Esophagus muscularis mucosa (tissue), 4 donors: ENCODE data around the gene PLA2G6. TPM values are rescaled to one million over a fixed set of nuclear protein-coding genes. Genes with fewer than 3 reads are reported as not detected.

Source experiments
- DNase-seq: peaks from one replicate; pipeline ENCODE4 v3.0.0-alpha.2; 2017; ENCODE audit errors: extremely low spot score
- H3K27ac ChIP-seq, 4 donors: fragments of 200-600 bp; sonication (generic); replicated peaks in 1 of 4; 1 replicate in 3 of 4; 2 replicates in 1 of 4; pipeline ENCODE4 v1.5.1; 2016 to 2019; ENCODE audit warnings: mild to moderate bottlenecking in 1 of 4
- H3K27me3 ChIP-seq, 4 donors: fragments of 200-600 bp; sonication (generic); one replicate each; pipeline versions ENCODE4 v1.5.1 to v1.6.0; 2016 to 2019
- H3K36me3 ChIP-seq, 4 donors: fragments of 200-600 bp; sonication (generic); one replicate each; pipeline ENCODE4 v1.5.1; 2016 to 2019
- H3K4me1 ChIP-seq, 4 donors: fragments of 200-600 bp; sonication (generic); one replicate each; pipeline ENCODE4 v1.5.1; 2016 to 2019
- H3K4me3 ChIP-seq, 4 donors: fragments of 200-600 bp; sonication (generic); 1 replicate in 2 of 4; 2 replicates in 2 of 4; pipeline ENCODE4 v1.5.1; 2016 to 2019; ENCODE audit warnings: mild to moderate bottlenecking in 4 of 4, moderate library complexity in 1 of 4
- H3K9me3 ChIP-seq, 4 donors: fragments of 200-600 bp; sonication (generic); 1 replicate in 3 of 4; 2 replicates in 1 of 4; pipeline ENCODE4 v1.5.1; 2016 to 2019
- EP300 ChIP-seq: sonication (generic); formaldehyde crosslinking; IDR thresholded peaks from one replicate; pipeline ENCODE4 v1.6.1; 2017; ENCODE audit warnings: antibody characterized with exemption
- POLR2A ChIP-seq: fragments of 450-650 bp; IDR thresholded peaks from one replicate; pipeline ENCODE4 v1.6.1; 2017; ENCODE audit warnings: antibody characterized with exemption, moderate library complexity, mild to moderate bottlenecking, low read depth
- POLR2AphosphoS5 ChIP-seq, 2 donors: sonication (generic); formaldehyde crosslinking; IDR thresholded peaks; one replicate each; pipeline ENCODE4 v1.6.1; 2017; ENCODE audit warnings: antibody characterized with exemption in 2 of 2
- whole genome bisulfite sequencing: methylation state at CpG from one replicate; pipeline ENCODE4 v1.1.5; 2018; 5-methylcytosine and 5-hydroxymethylcytosine counted together
- intact Hi-C: fragments of 100-400 bp; cut with DNase I; formaldehyde crosslinking; loops from one replicate; pipeline ENCODE4 v1.15.1; 2023
- total RNA-seq, 4 donors: library from RNA; depleted of rRNA; stranded (reverse); fragments of >200 nt; gene quantifications; one replicate each; pipeline versions ENCODE4 v1.1.0 to v1.2.1, GENCODE V29; 2016
- TF ChIP-seq, protein P1 (sequence below), 3 experiments: fragments of 200-600 bp in 2 of 3; fragments of 450-650 bp in 1 of 3; sonication (generic) in 2 of 3; IDR thresholded peaks; one replicate each; pipeline ENCODE4 v1.5.1; 2017 to 2019; ENCODE audit warnings: antibody characterized with exemption in 3 of 3, mild to moderate bottlenecking in 2 of 3, moderate library complexity in 1 of 3

The PLA2G6 gene
- total RNA-seq, 4 donors from 2014 or later: 13.9 to 18.3 (median 15.6) TPM

DNA sequence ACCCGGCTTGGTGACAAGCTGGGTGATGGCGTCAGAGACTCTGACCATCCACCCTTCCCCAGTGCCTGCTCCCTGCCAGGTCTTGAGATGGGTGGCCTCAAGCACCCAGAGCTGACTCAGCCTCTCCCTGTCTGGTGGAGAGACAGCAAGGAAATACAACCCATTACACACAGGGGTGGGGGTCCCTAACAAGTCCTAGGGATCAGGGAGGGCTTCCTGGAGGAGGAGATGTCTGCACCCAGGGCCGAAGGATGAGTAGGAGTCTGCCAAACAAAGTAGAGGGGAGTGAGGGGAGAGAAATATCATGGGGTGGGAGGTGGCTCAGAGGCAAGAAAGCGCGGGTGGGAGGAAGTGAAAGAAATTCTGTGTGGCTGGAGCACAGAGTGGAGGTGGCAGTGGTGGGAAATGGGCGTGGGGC is 26.9 kb upstream of the PLA2G6 start:
- peaks cover 17 to 39% (median 32%) of the 10 kb centered on the region in 4 donors for H3K4me1 ChIP-seq
- H3K4me3 ChIP-seq: no peak overlapping the region
- H3K9me3 ChIP-seq: no peaks in the 10 kb centered on the region
- no peaks in the 10 kb centered on the region for H3K27me3 ChIP-seq
- WGBS: 79% methylated on average over 5 of the region's 6 CpGs
- no peak for DNase-seq
- intact Hi-C loops: no loop called here
- no peak for TF ChIP-seq POLR2A
- TF ChIP-seq, protein P1, sequence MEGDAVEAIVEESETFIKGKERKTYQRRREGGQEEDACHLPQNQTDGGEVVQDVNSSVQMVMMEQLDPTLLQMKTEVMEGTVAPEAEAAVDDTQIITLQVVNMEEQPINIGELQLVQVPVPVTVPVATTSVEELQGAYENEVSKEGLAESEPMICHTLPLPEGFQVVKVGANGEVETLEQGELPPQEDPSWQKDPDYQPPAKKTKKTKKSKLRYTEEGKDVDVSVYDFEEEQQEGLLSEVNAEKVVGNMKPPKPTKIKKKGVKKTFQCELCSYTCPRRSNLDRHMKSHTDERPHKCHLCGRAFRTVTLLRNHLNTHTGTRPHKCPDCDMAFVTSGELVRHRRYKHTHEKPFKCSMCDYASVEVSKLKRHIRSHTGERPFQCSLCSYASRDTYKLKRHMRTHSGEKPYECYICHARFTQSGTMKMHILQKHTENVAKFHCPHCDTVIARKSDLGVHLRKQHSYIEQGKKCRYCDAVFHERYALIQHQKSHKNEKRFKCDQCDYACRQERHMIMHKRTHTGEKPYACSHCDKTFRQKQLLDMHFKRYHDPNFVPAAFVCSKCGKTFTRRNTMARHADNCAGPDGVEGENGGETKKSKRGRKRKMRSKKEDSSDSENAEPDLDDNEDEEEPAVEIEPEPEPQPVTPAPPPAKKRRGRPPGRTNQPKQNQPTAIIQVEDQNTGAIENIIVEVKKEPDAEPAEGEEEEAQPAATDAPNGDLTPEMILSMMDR (IDR thresholded peaks at IDR 0.05): no peak
- no peak for TF ChIP-seq EP300
- TF ChIP-seq POLR2AphosphoS5 (IDR thresholded peaks at IDR 0.05): no peak
- peaks cover 0 to 3% (median 0%) of the 10 kb centered on the region in 4 donors for H3K36me3 ChIP-seq
- H3K27ac ChIP-seq: no peak overlapping the region

DNA sequence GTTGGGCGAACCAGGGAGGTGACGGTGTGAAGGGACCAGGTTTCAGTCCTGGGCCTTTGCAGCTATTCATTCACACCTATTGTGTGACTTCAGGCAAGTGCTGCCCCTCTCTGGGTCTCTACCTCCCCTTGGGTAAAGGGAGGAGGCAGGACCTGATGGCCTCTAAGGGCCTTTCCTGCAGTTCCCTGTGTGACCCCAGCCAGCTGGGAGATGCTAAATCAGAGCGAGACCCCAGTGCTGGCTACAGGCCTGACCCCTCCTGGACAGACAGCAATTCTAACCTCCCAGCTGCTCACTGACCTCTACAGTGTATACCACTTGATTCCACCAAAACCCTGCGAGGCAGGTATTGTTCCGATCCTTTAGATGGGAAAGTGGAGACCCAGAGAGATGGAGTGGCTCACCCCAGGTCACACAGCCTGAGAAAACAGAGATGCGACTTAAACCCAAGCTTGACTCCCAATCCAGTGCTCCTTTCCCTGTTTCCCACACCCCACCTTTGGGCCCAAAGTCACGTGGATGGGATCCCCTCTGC is 26.3 kb upstream of the PLA2G6 start:
- H3K4me3 ChIP-seq: no peak overlapping the region
- H3K4me1 ChIP-seq: peaks cover 23 to 41% (median 36%) of the 10 kb centered on the region in 4 donors
- WGBS: 89% methylated on average over 6 of the region's 7 CpGs
- no peaks in the 10 kb centered on the region for H3K27me3 ChIP-seq
- intact Hi-C loops: no loop called here
- no peak for TF ChIP-seq EP300
- no peak for TF ChIP-seq POLR2AphosphoS5 (IDR thresholded peaks at IDR 0.05)
- TF ChIP-seq, protein P1 (IDR thresholded peaks at IDR 0.05): no peak
- TF ChIP-seq POLR2A: no peak
- H3K27ac ChIP-seq: no peak overlapping the region
- no peaks in the 10 kb centered on the region for H3K9me3 ChIP-seq
- peaks cover 0 to 3% (median 0%) of the 10 kb centered on the region in 4 donors for H3K36me3 ChIP-seq
- no peak for DNase-seq

DNA sequence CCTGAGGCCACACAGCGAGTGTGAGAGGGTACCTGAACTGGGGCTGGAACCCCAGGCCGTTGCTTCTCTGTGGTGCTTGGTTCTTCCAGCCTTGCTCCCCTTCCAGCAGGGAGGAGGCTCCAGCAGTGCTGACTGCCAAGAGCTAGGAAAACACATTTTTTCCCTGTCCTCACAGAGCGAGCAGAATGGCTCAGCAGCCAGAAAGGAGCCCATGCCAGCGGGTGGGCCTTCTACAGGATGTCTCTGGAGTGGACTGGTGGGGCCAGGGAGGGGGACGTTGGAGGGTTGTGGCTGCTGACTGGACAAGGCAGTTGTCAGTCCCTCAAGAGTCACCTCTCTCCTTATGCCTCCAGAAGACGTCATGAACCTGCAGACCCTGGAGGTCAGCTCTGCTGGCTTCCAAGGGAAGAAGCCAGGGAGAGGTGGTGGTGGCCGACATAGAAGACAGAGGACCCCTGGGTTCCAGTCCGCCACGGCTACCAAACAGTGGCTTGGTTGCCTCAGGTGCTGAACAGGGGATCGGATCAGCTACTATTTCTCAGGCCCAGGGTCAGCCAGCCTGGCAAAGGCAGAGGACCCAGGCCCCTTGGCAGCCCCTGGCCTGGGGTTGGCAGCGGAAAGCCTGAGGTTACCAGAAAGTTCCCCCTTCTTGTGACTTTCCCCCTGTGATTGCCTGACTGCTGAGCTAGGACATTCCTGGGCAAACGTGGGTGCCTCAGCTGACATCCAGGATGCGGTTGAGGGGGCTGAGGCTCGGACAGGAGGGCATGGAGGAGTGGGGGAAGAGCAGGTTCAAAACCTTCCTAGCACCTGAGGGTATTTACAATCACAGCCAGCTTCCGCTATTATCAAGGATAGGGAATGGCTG is 23.9 kb upstream of the PLA2G6 start:
- Histone ChIP-seq H3K4me3 (peak overlapping the region in 1 of 4 donors; percentile 41), H3K27ac (peak overlapping the region; percentile 93 to 100 (median 99)), H3K36me3 (peaks cover 0 to 3% (median 0%) of the 10 kb centered on the region in 4 donors), H3K9me3 (no peaks in the 10 kb centered on the region), H3K27me3 (peaks cover 0 to 10% (median 0%) of the 10 kb centered on the region in 4 donors), H3K4me1 (peaks cover 24 to 48% (median 44%) of the 10 kb centered on the region in 4 donors)
- TF ChIP-seq POLR2AphosphoS5 (IDR thresholded peaks at IDR 0.05) (peak; percentile 74 to 77), POLR2A (no peak)
- TF ChIP-seq, protein P1 (IDR thresholded peaks at IDR 0.05): no peak
- intact Hi-C loops: no loop called here
- WGBS: 73% methylated on average over 11 of the region's 15 CpGs
- peak; percentile 95 for DNase-seq

DNA sequence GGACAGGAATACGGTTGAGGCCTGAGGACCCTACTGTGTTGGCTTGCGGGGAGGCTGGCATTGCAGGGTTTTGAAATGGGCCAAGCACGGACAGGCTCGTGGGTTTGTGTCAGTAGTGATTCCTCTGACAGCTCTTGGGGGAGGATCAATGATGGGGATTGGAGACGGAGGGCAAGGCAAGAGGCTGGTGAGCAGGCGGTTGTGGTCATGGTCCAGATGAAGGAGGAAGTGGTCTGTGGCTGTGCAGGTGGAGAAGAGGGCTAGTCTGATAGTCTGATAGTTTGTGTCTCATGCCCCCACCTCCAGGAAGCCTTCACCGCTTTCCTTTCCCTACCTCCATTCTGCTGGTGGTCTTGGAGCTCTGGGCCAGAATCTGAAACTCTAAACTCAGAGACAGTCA is 23.2 kb upstream of the PLA2G6 start:
- Histone ChIP-seq H3K4me1 (peaks cover 24 to 42% (median 42%) of the 10 kb centered on the region in 4 donors), H3K27me3 (peaks cover 0 to 10% (median 0%) of the 10 kb centered on the region in 4 donors), H3K27ac (peak overlapping the region; percentile 93 to 100 (median 99)), H3K4me3 (peak overlapping the region in 1 of 4 donors; percentile 41), H3K36me3 (peaks cover 0 to 3% (median 0%) of the 10 kb centered on the region in 4 donors), H3K9me3 (no peaks in the 10 kb centered on the region)
- 77% methylated on average over 7 of the region's 7 CpGs for WGBS
- no peak for DNase-seq
- TF ChIP-seq POLR2A (no peak), POLR2AphosphoS5 (IDR thresholded peaks at IDR 0.05) (no peak), EP300 (no peak)
- TF ChIP-seq, protein P1 (IDR thresholded peaks at IDR 0.05): no peak
- intact Hi-C loops: loop anchor here (5.0 kb wide), 1 partner anchor 113 kb away; the partner anchor contains the start of gene CSNK1E
